Stomach (tissue), 4 donors: Measurements from ENCODE around the gene SLC22A14.

Experiments
- CTCF ChIP-seq, 7 experiments: fragments of 450-650 bp in 4 of 7; fragments of 200-600 bp in 3 of 7; sonication (generic) in 3 of 7; IDR thresholded peaks; one replicate each; pipeline ENCODE4 v1.5.1; 2016 to 2019; ENCODE audit warnings: antibody characterized with exemption in 7 of 7, control low read depth in 2 of 7, mild to moderate bottlenecking in 1 of 7
- POLR2A ChIP-seq, 4 donors: fragments of 450-650 bp; IDR thresholded peaks; one replicate each; pipeline ENCODE4 v1.6.1; 2016; ENCODE audit warnings: antibody characterized with exemption in 4 of 4, control low read depth in 2 of 4, mild to moderate bottlenecking in 1 of 4, moderate library complexity in 1 of 4

GRCh38 chr3:38265604-38266307, 16.3 kb upstream of the SLC22A14 start, which contains the start of gene SLC22A13:
- TF ChIP-seq POLR2A (IDR thresholded peaks at IDR 0.05) (no peak), CTCF (IDR thresholded peaks at IDR 0.05) (no peak)
